Ishikawa (cell line): ENCODE results near the gene COL2A1.

Experiments used
- CEBPB ChIP-seq: IDR thresholded peaks from 2 replicates; pipeline ENCODE4 v1.6.1; 2012
- CREB1 ChIP-seq: IDR thresholded peaks from 2 replicates; pipeline ENCODE4 v1.6.1; 2012; ENCODE audit warnings: low read depth
- EGR1 ChIP-seq: IDR thresholded peaks from 2 replicates; pipeline ENCODE4 v1.6.1; 2012
- EP300 ChIP-seq: IDR thresholded peaks from 2 replicates; pipeline ENCODE4 v1.6.1; 2012; ENCODE audit warnings: borderline replicate concordance
- FOXM1 ChIP-seq: IDR thresholded peaks from 2 replicates; pipeline ENCODE4 v1.6.1; 2012; ENCODE audit warnings: low read depth, borderline replicate concordance
- NFIC ChIP-seq: IDR thresholded peaks from 2 replicates; pipeline ENCODE4 v1.6.1; 2012
- RAD21 ChIP-seq: IDR thresholded peaks from 2 replicates; pipeline ENCODE4 v1.6.1; 2012; ENCODE audit warnings: low read depth
- TAF1 ChIP-seq: IDR thresholded peaks from 2 replicates; pipeline ENCODE4 v1.6.1; 2012; ENCODE audit warnings: low read depth, mild to moderate bottlenecking
- TCF12 ChIP-seq: IDR thresholded peaks from 2 replicates; pipeline ENCODE4 v1.6.1; 2012; ENCODE audit warnings: low read depth
- TEAD4 ChIP-seq: IDR thresholded peaks from 2 replicates; pipeline ENCODE4 v1.6.1; 2012
- YY1 ChIP-seq: IDR thresholded peaks from 2 replicates; pipeline ENCODE4 v1.6.1; 2012; ENCODE audit warnings: low read depth
- ZBTB7A ChIP-seq: IDR thresholded peaks from 2 replicates; pipeline ENCODE4 v1.6.1; 2012; ENCODE audit warnings: low read depth
- TF ChIP-seq, protein P1 (sequence below): IDR thresholded peaks from 2 replicates; pipeline ENCODE4 v1.6.1; 2012
- TF ChIP-seq, protein P2 (sequence below): IDR thresholded peaks from 2 replicates; pipeline ENCODE4 v1.6.1; 2012
- TF ChIP-seq, protein P3 (sequence below): IDR thresholded peaks from 2 replicates; pipeline ENCODE4 v1.6.1; 2012; ENCODE audit warnings: low read depth, mild to moderate bottlenecking

Gene COL2A1

DNA sequence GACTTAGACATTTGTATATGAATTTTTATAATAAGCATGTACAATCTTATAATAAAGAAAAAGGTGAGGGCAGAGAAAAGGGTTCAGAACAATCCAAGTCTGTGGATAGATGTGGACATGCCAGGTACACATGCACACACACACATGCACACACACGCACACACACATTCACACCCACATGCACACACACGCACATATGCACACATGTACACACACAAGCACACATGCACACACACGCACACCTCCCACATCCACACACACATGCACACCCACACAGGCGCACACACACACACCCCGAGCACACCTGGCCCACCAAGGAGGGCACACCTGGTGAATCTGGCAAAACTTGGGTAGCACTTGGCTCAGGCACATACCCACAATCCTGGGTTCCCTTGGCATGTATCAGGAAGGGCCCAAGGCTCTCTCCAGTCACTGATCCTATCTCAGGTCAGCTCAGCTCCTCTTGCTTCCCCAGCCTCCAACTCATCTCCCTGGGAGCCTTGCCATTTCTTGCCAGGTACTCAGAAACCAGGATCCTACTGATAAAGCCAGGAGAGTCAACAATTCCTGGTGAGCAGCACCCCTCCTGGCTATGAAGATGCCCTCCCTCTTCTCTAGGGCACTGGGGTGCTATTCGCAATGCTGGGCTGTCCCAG is 59.5 kb downstream of the COL2A1 start:
- TF ChIP-seq, protein P1, sequence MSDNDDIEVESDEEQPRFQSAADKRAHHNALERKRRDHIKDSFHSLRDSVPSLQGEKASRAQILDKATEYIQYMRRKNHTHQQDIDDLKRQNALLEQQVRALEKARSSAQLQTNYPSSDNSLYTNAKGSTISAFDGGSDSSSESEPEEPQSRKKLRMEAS, result no peak
- TF ChIP-seq CREB1, result no peak
- TF ChIP-seq CEBPB, result no peak

DNA sequence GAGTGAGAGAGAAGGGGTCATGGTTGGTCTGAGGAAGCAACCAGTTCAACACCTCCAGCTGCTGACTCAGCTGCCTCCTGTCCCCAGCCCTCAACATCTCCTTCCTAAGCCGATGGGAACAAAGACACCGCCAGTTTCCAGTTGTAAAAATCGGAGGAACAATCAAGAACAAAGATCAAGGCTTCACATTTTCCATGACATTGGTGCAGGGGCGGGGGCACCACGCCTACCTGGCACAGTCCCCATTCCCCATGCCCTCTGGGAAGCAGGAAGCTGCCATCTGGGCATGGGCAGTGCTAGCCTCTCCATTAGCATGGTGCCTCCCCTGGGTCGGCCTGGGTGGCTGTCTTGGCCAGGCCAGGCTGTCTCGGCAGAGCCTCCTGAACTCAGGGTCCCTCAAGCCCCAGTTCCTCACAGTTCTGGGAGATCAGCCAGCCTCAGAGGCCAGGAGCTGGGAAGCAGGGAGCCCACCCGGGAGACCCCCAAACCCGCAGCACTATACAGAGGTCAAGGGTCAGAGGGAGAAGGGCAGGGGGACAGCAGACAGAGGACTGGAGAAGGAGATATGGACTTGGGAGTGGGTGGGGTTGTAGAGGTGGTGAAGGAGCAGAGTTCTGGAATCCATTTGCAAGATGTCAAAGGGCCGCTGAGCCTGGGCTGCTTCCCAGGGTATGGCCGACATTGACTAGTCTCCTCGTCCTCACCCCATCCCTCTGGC is 60.5 kb downstream of the COL2A1 start:
- no peak for TF ChIP-seq CEBPB
- no peak for TF ChIP-seq FOXM1
- no peak for TF ChIP-seq RAD21

DNA sequence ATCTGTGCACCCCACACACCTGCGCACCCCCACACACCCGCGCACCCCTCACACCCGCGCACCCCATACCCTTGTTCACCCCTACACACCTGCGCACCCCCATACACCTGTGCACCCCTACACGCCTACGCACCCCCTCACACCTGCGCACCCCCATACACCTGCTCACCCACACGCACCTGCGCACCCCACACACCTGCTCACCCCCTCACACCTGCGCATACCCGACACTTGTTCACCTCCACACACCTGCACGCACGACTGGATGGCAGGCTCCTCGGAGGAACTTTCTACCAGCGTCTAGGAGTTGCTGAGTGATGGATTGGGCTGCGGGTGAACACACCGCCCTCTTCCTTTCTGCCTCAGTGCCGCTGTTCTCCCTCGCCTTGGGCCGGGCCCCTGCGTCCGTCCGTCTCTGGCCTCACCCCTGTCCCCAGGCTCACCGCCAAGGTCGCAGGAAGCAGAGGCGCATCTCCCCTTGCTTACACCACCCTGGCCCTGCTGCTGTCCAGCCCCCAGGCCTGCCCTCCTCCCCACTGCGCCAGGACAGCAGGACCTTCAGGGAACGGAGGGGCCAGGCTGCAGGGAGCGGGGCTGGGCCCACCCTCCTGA is 61.6 kb downstream of the COL2A1 start:
- TF ChIP-seq NFIC (no peak), TEAD4 (no peak), RAD21 (no peak), EGR1 (no peak), CREB1 (no peak), ZBTB7A (no peak), EP300 (no peak), TCF12 (no peak), TAF1 (no peak), YY1 (no peak), FOXM1 (no peak), CEBPB (no peak)
- TF ChIP-seq, protein P2, sequence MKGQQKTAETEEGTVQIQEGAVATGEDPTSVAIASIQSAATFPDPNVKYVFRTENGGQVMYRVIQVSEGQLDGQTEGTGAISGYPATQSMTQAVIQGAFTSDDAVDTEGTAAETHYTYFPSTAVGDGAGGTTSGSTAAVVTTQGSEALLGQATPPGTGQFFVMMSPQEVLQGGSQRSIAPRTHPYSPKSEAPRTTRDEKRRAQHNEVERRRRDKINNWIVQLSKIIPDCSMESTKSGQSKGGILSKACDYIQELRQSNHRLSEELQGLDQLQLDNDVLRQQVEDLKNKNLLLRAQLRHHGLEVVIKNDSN, result no peak
- TF ChIP-seq, protein P3, sequence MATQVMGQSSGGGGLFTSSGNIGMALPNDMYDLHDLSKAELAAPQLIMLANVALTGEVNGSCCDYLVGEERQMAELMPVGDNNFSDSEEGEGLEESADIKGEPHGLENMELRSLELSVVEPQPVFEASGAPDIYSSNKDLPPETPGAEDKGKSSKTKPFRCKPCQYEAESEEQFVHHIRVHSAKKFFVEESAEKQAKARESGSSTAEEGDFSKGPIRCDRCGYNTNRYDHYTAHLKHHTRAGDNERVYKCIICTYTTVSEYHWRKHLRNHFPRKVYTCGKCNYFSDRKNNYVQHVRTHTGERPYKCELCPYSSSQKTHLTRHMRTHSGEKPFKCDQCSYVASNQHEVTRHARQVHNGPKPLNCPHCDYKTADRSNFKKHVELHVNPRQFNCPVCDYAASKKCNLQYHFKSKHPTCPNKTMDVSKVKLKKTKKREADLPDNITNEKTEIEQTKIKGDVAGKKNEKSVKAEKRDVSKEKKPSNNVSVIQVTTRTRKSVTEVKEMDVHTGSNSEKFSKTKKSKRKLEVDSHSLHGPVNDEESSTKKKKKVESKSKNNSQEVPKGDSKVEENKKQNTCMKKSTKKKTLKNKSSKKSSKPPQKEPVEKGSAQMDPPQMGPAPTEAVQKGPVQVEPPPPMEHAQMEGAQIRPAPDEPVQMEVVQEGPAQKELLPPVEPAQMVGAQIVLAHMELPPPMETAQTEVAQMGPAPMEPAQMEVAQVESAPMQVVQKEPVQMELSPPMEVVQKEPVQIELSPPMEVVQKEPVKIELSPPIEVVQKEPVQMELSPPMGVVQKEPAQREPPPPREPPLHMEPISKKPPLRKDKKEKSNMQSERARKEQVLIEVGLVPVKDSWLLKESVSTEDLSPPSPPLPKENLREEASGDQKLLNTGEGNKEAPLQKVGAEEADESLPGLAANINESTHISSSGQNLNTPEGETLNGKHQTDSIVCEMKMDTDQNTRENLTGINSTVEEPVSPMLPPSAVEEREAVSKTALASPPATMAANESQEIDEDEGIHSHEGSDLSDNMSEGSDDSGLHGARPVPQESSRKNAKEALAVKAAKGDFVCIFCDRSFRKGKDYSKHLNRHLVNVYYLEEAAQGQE, result no peak
- TF ChIP-seq, protein P1, result no peak

DNA sequence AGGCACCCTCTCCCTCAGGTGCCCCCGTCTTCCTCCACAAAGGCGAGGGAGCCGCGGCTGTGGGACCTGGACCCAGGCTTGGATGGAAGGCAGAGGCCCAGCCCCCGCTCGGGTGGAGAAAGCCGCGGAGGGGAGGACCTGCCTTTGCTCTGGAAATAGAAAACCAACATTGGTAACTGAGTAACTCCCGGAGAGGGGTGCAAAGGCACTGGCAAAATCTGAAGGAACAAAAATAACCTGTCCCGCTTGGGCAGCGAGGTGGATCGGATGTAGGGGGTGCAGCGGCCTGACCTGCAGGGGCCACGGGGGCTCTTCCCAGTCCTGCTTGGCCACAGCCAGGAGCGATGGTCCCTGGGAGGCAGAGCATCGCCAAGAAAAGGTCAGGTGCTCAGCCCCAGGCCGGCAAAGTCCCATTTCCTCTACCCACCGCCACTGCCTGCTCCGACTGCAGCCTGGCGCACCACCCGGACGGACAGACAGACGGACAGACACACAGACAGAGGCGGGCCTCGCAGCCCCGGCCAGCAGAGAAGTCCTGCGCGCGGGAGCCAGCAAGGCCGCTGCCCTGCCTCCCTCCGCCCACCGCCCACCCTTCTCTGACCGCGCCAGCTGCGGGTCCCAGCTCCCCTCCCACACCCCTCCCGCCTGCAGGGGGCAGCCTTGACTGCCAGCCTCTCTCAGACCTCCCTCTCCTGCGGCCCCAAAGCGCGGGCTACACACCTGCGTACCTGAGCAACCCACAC is 62.2 kb downstream of the COL2A1 start:
- TF ChIP-seq ZBTB7A (no peak), RAD21 (peak; percentile 35; the same call in 1 of the 2 replicates)

DNA sequence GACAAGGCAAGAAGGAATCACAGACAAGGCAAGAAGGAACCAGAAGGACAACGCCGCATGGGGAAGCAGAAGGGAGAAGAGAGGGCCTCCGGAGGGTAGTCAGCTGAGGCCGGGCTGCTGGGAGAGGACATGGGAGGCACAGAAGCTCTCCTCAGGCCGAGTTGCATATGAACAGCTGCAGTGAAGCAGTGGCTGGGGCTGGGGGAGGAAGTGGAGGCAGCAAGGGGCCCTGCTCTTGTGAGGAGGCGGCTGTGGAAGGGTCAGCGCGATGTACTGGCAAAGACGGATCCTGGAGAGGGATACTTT is 62.8 kb downstream of the COL2A1 start:
- TF ChIP-seq, protein P2, result no peak
- TF ChIP-seq, protein P1, result no peak
- no peak for TF ChIP-seq NFIC
- TF ChIP-seq ZBTB7A, result no peak
- no peak for TF ChIP-seq TCF12
- TF ChIP-seq YY1, result no peak
- no peak for TF ChIP-seq CREB1
- no peak for TF ChIP-seq RAD21

DNA sequence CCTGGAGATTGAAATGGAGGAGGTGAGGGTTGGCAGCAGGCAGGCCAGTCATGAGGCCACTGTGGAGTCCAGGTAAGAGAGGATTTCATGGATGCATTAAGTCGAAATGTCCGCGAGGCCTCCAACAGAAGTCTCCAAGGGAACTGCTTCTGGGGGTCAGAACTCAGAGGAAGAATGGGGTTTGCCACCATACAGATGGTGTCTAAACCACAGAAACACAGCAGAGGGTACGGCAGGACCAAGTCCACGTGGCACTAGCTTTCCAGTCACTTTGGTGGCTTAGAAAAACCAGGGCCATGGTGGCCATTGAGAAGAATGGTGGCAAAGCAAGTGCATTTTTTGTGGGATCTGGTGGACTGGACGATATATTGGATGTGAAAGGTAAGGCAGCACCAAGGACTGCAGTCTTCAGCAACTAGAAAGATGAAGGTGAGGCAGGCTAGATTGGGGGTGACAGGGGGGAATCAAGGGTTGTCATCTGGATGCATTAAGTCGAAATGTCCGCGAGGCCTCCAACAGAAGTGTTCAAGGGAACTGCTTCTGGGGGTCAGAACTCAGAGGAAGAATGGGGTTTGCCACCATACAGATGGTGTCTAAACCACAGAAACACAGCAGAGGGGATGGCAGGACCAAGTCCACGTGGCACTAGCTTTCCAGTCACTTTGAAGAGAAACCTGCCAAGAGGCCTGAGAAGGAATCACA is 63.4 kb downstream of the COL2A1 start:
- TF ChIP-seq, protein P3, result no peak
- no peak for TF ChIP-seq TAF1
- TF ChIP-seq NFIC, result no peak
- no peak for TF ChIP-seq ZBTB7A
- TF ChIP-seq EP300, result no peak
- no peak for TF ChIP-seq EGR1
- TF ChIP-seq YY1, result no peak
- TF ChIP-seq, protein P2, result no peak
- no peak for TF ChIP-seq TCF12
- TF ChIP-seq RAD21, result no peak
- no peak for TF ChIP-seq FOXM1
- TF ChIP-seq CEBPB, result no peak
- TF ChIP-seq TEAD4, result no peak
